Epithelial cell of proximal tubule (primary cell): ENCODE results near the gene HDAC1. TPM values are rescaled to one million over a fixed set of nuclear protein-coding genes. Genes with fewer than 3 reads are reported as not detected.

ENCODE experiments used
- DNase-seq: peaks from one replicate; pipeline ENCODE4 v3.0.0-alpha.2; 2011; ENCODE audit warnings: low read depth
- H3K4me3 ChIP-seq: 2 replicates; pipeline ENCODE4 v1.5.1; 2011; ENCODE audit warnings: low read depth, mild to moderate bottlenecking, low read length
- CTCF ChIP-seq: conservative IDR thresholded peaks from 2 replicates; pipeline ENCODE4 v1.5.1; 2012; ENCODE audit warnings: low read depth, mild to moderate bottlenecking, low read length
- total RNA-seq: library from RNA; depleted of rRNA; stranded (reverse); fragments of >200 nt; gene quantifications from 2 replicates; pipeline ENCODE4 v1.2.3, GENCODE V29; 2015

HDAC1 gene
- total RNA-seq, 1 donor from 2014 or later: 117 TPM

- DNase-seq: no peak
- TF ChIP-seq CTCF: no peak
- no peak overlapping the region for H3K4me3 ChIP-seq
Observed at GRCh38 chr1:32357614-32358013, 65.7 kb downstream of the HDAC1 start.

GRCh38 chr1:32358435-32358834 is 66.6 kb downstream of the HDAC1 start:
- H3K4me3 ChIP-seq: no peak overlapping the region
- DNase-seq: no peak
- TF ChIP-seq CTCF: no peak

GRCh38 chr1:32361308-32361673 is 69.4 kb downstream of the HDAC1 start:
- no peak overlapping the region for H3K4me3 ChIP-seq
- no peak for TF ChIP-seq CTCF
- DNase-seq: no peak

- peak; percentile 29 for TF ChIP-seq CTCF
- no peak for DNase-seq
- H3K4me3 ChIP-seq: peak overlapping the region; percentile 46
Observed at GRCh38 chr1:32361674-32362473, 70.0 kb downstream of the HDAC1 start.

- H3K4me3 ChIP-seq: peak within 1 kb of the TSS; percentile 46
- no peak for TF ChIP-seq CTCF
- no peak for DNase-seq
Observed at GRCh38 chr1:32362474-32363313, 70.8 kb downstream of the HDAC1 start, which contains the start of the genes FAM229A and TSSK3. TSS of gene FAM229A (minus strand) at chr1:32362485. CDS start at chr1:32362091, 394 bp downstream. TSS of gene TSSK3 (plus strand) at chr1:32362539. CDS start at chr1:32362702, 163 bp downstream.

- H3K4me3 ChIP-seq: no peak overlapping the region
- no peak for DNase-seq
- TF ChIP-seq CTCF: no peak
Observed at GRCh38 chr1:32363713-32364112, 71.8 kb downstream of the HDAC1 start.
